Activated naive CD4-positive, alpha-beta T cell treated with Interleukin-2 at 50 U/mL for 16 hours (primary cell): ENCODE results near the gene STARD8.
"Not testable (repeated sequence)": the region's sequence is repeated elsewhere in the genome, so short reads cannot be mapped to it uniquely, and the experiment has no call there.

Experiments used
- DNase-seq: peaks from one replicate; pipeline ENCODE4 v3.0.0-alpha.2; 2020

Gene STARD8

GRCh38 chrX:68658530-68658929 is 11.1 kb downstream of the STARD8 start:
- no peak for DNase-seq

- DNase-seq, result no peak
Observed at GRCh38 chrX:68659385-68659784, 11.9 kb downstream of the STARD8 start.

- no peak for DNase-seq
Observed at GRCh38 chrX:68659786-68660185, 12.3 kb downstream of the STARD8 start.

- DNase-seq, result no peak
Observed at GRCh38 chrX:68660746-68661145, 13.3 kb downstream of the STARD8 start.

GRCh38 chrX:68665502-68665901 is 18.0 kb downstream of the STARD8 start:
- no peak for DNase-seq

- no peak for DNase-seq
Observed at GRCh38 chrX:68666580-68666979, 19.1 kb downstream of the STARD8 start.

- DNase-seq, result no peak
Observed at GRCh38 chrX:68669094-68669860, 21.8 kb downstream of the STARD8 start.

GRCh38 chrX:68669871-68670270 is 22.4 kb downstream of the STARD8 start:
- DNase-seq, result no peak

- DNase-seq, result no peak
Observed at GRCh38 chrX:68671221-68671620, 23.8 kb downstream of the STARD8 start.

GRCh38 chrX:68672581-68673318 is 25.3 kb downstream of the STARD8 start:
- DNase-seq, result no peak

- no peak for DNase-seq
Observed at GRCh38 chrX:68675571-68675970, 28.1 kb downstream of the STARD8 start.

GRCh38 chrX:68676335-68676734 is 28.9 kb downstream of the STARD8 start:
- no peak for DNase-seq

GRCh38 chrX:68677998-68678397 is 30.5 kb downstream of the STARD8 start:
- DNase-seq, result no peak

- DNase-seq, result no peak
Observed at GRCh38 chrX:68681443-68681941, 34.0 kb downstream of the STARD8 start.

GRCh38 chrX:68682790-68683189 is 35.3 kb downstream of the STARD8 start:
- no peak for DNase-seq

GRCh38 chrX:68683580-68683979 is 36.1 kb downstream of the STARD8 start:
- no peak for DNase-seq

- DNase-seq, result no peak
Observed at GRCh38 chrX:68684291-68684918, 36.9 kb downstream of the STARD8 start.

- no peak for DNase-seq
Observed at GRCh38 chrX:68684919-68685304, 37.4 kb downstream of the STARD8 start.

- DNase-seq, result no peak
Observed at GRCh38 chrX:68685685-68686084, 38.2 kb downstream of the STARD8 start.

- peak; percentile 14 for DNase-seq
Observed at GRCh38 chrX:68686097-68686977, 38.9 kb downstream of the STARD8 start.

GRCh38 chrX:68688931-68689330 is 41.5 kb downstream of the STARD8 start:
- not testable (repeated sequence) for DNase-seq

- DNase-seq, result no peak
Observed at GRCh38 chrX:68690936-68691501, 43.6 kb downstream of the STARD8 start.
